Nucleus accumbens (tissue), 56 donors: ENCODE measurements around the gene CISH.

Source experiments
- DNase-seq, 56 donors: peaks; one replicate each; lab custom pipeline; 2025; lab: John Stamatoyannopoulos, UW

The CISH gene, protein sequence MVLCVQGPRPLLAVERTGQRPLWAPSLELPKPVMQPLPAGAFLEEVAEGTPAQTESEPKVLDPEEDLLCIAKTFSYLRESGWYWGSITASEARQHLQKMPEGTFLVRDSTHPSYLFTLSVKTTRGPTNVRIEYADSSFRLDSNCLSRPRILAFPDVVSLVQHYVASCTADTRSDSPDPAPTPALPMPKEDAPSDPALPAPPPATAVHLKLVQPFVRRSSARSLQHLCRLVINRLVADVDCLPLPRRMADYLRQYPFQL

DNA sequence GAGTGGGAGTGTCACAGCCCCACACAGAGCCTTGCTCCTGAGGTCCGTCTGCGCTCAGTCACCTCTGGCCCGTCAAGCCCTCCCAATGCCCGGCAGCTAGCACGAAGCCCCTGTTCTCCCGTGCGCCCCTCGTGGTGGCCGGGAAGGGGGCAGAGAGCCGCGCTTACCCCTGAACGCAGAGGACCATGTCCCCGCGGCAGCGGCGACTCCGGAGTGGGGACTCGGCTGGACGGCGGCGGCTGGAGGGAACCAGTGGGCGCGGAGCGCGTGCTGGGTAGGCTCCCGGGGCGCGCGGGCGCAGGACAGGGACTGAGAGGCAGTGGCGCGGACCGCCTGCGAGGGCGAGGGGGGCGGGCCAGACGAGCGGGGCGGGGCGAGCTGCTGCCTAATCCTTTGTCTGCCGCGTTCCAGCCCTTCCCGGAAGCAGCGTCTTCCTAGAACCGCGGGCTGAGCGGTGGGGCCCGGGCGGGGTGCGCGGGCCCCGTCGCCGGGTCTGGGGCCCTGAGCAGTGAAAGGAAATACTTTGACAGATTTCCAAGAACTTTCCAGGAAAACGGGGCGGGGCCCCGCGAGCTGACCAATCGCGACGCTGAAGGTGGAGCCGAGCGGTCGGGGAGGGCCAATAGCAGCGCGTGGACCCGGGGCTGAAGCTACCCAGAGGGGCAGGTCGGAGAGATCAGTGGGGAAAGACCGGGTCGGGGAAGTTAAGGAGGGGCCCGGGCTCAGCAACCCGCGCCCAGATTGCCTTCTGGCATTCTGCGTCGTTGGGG lies at the start of gene CISH:
Gene CISH (minus strand): TSS at position 311 of the 770 bp plus-strand sequence. CDS start 124 bp downstream, at position 187.
- peak in 54 of 56 donors; percentile 38 to 99 (median 77) for DNase-seq

DNA sequence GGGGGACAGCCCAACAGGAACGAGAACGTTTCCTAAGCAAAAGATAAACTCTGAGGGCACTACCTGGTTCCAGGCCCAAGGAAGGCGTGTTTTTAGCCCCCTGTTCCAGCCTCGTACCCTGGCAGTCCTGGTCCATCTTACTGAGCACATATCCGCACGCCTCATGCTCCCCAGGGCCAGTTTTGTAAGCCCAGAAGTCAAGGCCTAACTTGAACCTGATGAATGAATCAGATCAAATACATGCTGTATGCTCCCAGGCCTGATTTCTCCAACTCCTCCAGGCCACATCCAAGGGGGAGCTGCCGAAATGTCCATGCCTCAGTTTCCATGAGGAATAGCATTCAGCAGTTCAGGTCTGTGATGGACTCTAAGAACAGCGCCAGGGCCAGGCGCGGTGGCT lies 48.8 kb upstream of the CISH start:
- DNase-seq, result no peak

DNA sequence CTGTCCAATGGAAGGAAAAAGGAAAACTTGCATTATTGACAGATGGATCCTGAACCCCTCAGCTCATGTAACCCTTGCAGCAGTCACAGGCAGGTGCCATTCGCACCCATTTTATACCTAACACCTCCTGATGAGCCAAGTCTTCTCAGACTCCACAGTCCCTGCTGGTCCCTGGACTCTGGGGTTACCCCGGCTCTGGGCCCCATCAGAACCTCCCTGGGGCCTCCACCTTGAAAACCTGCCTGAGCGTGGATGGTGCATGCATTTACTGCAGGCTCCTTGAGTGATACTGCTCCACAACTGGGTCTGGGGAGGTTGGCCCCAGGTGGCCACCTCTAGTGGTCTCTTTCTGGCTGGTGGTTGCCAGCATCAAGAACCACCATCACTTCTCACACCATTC lies 47.3 kb upstream of the CISH start:
- no peak for DNase-seq

DNA sequence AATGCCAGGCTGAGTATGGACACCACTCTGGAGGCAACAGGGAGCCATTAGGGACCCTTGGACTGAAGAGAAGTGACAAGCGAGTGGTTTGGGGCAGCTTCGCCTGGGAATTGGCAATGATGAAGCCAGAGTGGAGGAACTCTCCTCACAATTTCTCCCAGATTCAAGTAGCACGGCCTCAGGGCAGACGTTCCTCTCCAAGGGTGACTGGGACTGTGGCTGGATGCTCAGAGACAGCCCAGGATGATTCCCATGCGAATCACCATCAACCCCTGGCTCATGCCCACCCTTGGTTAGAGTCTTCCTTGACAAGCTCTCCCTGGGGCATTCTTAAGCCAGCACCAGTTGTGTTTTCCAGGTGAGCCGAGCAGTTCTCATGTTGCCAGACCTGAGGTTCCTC lies 46.8 kb upstream of the CISH start:
- DNase-seq, result no peak

- no peak for DNase-seq
These were observed 46.2 kb upstream of the CISH start for GRCh38 chr3:50657816-50658215.

GRCh38 chr3:50657407-50657806 lies 45.8 kb upstream of the CISH start:
- DNase-seq, result no peak

GRCh38 chr3:50656417-50657195 lies 45.0 kb upstream of the CISH start:
- DNase-seq, result no peak

DNA sequence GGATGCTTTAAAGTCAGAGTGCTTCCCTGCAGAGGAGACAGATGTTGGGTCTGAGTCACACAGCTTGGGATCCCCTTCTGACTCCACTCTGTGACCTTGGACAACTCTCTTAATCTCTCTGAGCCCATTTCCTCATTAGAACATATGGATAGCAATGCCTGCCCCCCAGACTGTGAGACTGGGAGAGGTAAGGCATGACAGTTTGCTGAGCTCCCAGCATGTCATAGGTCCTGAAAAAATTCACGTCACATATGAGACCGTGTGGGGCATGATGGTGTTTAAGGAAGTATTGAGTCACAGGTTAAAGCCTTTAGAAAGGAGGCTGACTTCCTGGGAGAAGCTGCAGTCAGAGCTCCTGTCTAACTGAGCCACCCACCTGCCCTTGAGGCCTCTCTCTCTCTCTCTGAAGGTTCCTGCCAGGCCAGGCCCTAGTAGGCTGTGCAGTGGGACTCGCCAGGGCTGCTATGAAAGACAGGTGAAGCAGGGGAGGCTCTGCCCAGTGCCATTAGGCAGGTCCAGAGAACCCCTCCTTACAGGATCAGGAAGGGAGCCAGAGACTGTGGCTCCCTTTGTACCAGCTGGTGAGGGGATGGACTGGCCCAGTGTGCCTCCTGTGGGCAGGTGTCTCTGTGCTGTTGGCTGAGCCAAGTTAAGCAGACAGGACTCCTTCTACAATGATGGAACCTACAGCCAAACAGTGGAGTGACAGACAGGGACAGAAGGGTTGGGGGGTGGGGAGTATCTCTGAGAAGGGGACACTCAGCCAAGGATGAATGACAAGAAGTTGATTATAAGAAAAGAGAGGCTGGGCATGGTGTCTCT lies 43.6 kb upstream of the CISH start:
- no peak for DNase-seq

- DNase-seq, result no peak
These were observed 42.5 kb upstream of the CISH start for GRCh38 chr3:50653937-50654595.

DNA sequence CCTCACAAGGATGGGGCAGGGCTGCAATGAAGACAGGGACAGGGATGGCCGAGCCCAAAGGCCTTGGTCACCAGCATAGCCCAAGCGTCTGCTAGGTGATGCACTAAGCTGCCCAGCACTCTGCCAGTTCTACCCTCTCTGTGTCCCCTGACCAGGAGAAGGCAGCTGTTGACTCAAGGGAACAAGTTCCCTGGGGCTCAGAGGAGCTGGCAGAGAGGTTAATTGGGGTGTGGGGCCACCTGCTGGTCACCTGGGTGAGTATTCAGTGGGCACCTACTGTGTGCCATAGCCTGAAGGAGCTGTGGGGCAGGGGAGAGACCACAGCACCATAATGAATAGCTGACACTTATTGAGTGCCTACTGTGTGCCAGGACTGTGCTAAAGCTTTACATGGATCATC lies 41.1 kb upstream of the CISH start:
- DNase-seq, result peak in 7 of 56 donors; percentile 8 to 31 (median 16)

DNA sequence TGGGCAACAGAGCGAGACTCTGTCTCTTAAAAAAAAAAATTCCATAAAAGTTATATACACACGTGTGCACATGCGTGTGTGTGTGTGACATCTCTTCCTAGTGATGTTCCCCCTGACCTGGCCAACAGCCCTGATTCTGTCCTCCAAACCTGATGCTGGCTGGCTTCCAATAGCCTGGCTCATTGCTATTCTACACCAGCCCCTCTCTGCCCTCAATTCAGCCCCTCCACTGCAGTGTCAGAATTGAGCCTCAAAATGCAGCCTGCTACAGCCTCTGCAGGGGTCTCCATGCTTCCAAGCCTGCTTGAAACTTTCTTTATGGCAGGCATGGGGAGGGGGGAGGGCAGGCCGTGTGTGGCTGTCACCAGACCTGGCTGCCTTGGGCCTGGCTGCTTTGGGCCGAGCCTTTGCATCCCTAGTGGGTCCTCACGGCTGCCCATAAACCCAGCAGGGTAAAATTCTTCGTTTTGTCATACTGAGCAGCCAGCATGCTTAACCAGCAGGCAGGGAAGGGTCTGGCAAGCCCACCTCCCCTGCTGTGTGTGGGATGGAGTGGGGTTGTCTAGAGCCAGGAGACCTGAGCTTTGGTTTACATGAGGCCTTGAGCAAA lies 40.5 kb upstream of the CISH start:
- peak in 15 of 56 donors; percentile 6 to 67 (median 26) for DNase-seq

DNA sequence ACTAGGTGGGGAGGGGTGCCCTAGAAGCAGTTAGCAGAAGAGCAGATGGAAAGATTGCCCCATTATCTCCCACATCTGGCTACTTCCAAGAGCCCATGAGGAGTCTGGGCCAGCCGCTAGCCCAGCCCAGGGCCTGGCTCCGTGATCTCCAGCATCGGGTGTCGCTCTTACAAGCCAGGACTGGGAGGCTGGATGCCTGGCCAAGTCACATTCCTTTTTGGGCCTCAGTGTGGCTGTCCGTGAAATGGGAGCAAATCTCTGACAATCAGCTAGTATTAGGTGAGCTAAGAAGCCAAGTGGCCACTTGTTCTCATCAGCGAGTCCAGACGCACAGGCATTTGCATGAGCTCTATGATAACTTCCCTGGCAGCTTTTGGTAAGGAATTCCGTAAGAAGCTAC lies 39.9 kb upstream of the CISH start:
- no peak for DNase-seq

DNA sequence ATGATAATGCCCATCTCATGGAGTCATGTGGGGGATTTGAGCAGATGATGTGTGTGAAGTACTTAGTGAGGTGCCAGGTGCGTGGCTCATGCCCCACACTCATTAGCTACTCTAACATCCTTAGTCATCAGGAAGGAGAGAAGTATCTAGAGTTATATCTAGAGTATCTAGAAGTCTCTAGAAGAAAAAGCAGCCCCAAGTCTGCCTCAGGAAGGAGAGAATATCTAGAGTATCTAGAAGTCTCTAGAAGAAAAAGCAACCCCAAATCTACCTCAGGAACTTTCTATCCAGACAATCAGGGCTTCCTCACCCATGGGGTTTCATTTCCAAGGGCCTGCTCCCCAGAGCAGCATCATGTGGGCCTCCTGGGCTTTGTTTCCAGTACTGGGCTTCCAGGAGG lies 38.4 kb upstream of the CISH start:
- DNase-seq, result no peak

- DNase-seq, result peak in 50 of 56 donors; percentile 10 to 80 (median 50)
These were observed 37.9 kb upstream of the CISH start for GRCh38 chr3:50649451-50649931.

DNA sequence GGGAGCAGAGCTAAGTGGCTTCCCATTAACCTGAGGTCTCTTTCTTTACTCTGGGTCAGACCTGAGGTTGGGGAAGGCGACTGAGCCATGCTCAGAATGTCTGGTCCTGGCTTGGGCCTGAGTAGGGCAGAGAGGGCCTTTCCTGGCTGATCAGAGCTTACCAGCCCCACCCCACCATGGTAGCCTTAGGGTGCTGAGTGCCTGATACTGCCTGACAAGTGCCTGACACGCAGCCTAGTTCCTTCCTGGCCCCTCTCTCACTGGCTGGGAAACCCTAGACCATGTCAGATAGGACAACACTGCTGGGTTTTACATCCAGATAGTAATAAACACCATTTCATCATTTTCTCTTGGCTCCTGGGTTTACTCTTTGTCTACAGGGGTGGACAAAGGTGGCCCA lies 37.4 kb upstream of the CISH start:
- no peak for DNase-seq

- DNase-seq, result peak in 2 of 56 donors; percentile 11 to 56
These were observed 36.7 kb upstream of the CISH start for GRCh38 chr3:50648313-50648712.

DNA sequence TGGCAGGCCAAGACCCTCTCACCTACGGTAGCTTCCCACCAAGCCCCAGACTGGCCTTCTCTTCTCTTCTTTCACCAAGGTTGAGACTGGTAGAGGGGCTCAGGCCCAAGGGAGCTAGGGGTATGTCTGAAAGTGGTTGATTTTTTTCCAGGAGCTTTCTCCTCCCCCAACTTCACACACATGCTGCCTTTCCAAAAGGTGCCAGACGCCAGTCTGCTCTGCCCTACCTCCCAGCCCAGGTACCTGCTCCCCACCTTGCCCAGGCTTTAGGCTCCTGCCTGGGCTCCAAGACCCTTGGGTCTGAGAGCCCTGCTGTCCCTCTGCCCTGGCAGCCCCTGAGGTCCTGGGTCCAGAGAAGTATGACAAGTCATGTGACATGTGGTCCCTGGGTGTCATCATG lies 33.8 kb upstream of the CISH start:
- no peak for DNase-seq

GRCh38 chr3:50644561-50644960 lies 33.0 kb upstream of the CISH start:
- peak in 2 of 56 donors; percentile 8 to 16 for DNase-seq

DNA sequence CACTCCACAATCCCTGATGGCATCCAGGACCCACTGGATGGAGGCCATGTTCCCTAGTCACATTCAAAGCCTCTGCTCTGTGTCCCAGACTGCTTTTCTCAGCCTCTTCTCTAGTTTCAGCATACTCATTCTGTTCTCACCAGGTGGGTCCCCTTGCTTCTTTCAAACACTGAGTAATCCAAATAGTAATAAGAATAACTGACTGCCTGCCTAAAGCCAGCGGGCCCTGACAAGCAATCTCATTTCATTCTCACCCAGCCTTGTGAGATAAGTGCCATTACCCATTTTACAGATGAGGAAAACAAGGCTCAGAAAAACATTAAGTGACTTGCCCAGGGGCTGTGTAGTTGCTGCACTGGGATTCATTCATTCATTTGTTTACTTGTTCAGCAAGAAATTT lies 30.8 kb upstream of the CISH start:
- no peak for DNase-seq
